GM23338 (cell line): ENCODE results near the gene MLLT10. TPM values are rescaled to one million over a fixed set of nuclear protein-coding genes. Genes with fewer than 3 reads are reported as not detected.
"Not testable (repeated sequence)": the region's sequence is repeated elsewhere in the genome, so short reads cannot be mapped to it uniquely, and the experiment has no call there.

ENCODE experiments used
- ATAC-seq: fragments of 200-7000 bp; cut with Tn5 transposase; 3 replicates; pipeline ENCODE4 v1.9.1; 2020
- DNase-seq: peaks from one replicate; pipeline ENCODE4 v3.0.0-alpha.2; 2015; ENCODE audit warnings: low spot score
- H2AFZ ChIP-seq: fragments of 200-600 bp; sonication (generic); 2 replicates; pipeline ENCODE4 v1.8.0; 2016; ENCODE audit warnings: antibody characterized with exemption, mild to moderate bottlenecking, moderate library complexity
- H3F3A ChIP-seq: fragments of 200-600 bp; sonication (generic); replicated peaks from 2 replicates; pipeline ENCODE4 v1.8.0; 2017; ENCODE audit warnings: antibody characterized with exemption, mixed run types, low read depth
- H3K27ac ChIP-seq: fragments of 200-600 bp; sonication (generic); 2 replicates; pipeline ENCODE4 v1.6.1; 2016; ENCODE audit warnings: low read depth
- H3K27me3 ChIP-seq: fragments of 200-600 bp; sonication (generic); 2 replicates; pipeline ENCODE4 v1.8.0; 2016; ENCODE audit warnings: mild to moderate bottlenecking, mixed run types, moderate library complexity; ENCODE audit not compliant: insufficient read depth
- H3K36me3 ChIP-seq: fragments of 200-600 bp; sonication (generic); 2 replicates; pipeline ENCODE4 v1.8.0; 2016; ENCODE audit warnings: mild to moderate bottlenecking; ENCODE audit not compliant: insufficient read depth
- H3K4me1 ChIP-seq: fragments of 200-600 bp; sonication (generic); 2 replicates; pipeline ENCODE4 v1.8.0; 2016; ENCODE audit warnings: mild to moderate bottlenecking, moderate library complexity; ENCODE audit not compliant: insufficient read depth
- H3K4me2 ChIP-seq: fragments of 200-600 bp; sonication (generic); 2 replicates; pipeline ENCODE4 v1.7.1; 2017; ENCODE audit warnings: mixed run types
- H3K4me3 ChIP-seq: fragments of 200-600 bp; sonication (generic); 2 replicates; pipeline ENCODE4 v1.6.1; 2016; ENCODE audit warnings: mixed run types
- H3K79me2 ChIP-seq: fragments of 200-600 bp; sonication (generic); replicated peaks from 2 replicates; pipeline ENCODE4 v1.8.0; 2017; ENCODE audit warnings: mild to moderate bottlenecking; ENCODE audit not compliant: insufficient read depth
- H3K9me2 ChIP-seq: fragments of 200-600 bp; sonication (generic); 2 replicates; pipeline ENCODE4 v1.8.0; 2017; ENCODE audit not compliant: insufficient read depth
- H4K20me1 ChIP-seq: fragments of 200-600 bp; sonication (generic); replicated peaks from 2 replicates; pipeline ENCODE4 v1.8.0; 2017; ENCODE audit warnings: mild to moderate bottlenecking; ENCODE audit not compliant: insufficient read depth
- H3K27ac Mint-ChIP-seq: 2 replicates; pipeline ENCODE4 v1.8.0; 2020; ENCODE audit warnings: inconsistent platforms, mild to moderate bottlenecking, moderate library complexity, mixed read lengths
- H3K27me3 Mint-ChIP-seq: 3 replicates; pipeline ENCODE4 v1.8.0; 2022; ENCODE audit warnings: low read depth, mild to moderate bottlenecking, moderate library complexity, mixed read lengths, inconsistent platforms; ENCODE audit not compliant: insufficient read depth, poor library complexity
- H3K36me3 Mint-ChIP-seq: 3 replicates; pipeline ENCODE4 v1.8.0; 2021; ENCODE audit warnings: low read depth, mild to moderate bottlenecking, inconsistent platforms, moderate library complexity, mixed read lengths
- H3K4me1 Mint-ChIP-seq: 3 replicates; pipeline ENCODE4 v1.8.0; 2020; ENCODE audit warnings: mild to moderate bottlenecking, inconsistent platforms, mixed read lengths
- H3K4me3 Mint-ChIP-seq: 3 replicates; pipeline ENCODE4 v1.8.0; 2021; ENCODE audit warnings: moderate library complexity, mild to moderate bottlenecking, inconsistent platforms, mixed read lengths
- H3K9me3 Mint-ChIP-seq: 3 replicates; pipeline ENCODE4 v1.8.0; 2020; ENCODE audit warnings: moderate library complexity, mild to moderate bottlenecking, inconsistent platforms, mixed read lengths
- EZH2phosphoT487 ChIP-seq: fragments of 200-600 bp; sonication (generic); IDR thresholded peaks from one replicate; pipeline ENCODE4 v1.8.1; 2018; ENCODE audit warnings: antibody characterized with exemption; ENCODE audit not compliant: unreplicated experiment
- POLR2AphosphoS5 ChIP-seq: IDR thresholded peaks from 2 replicates; pipeline ENCODE4 v1.6.1; 2016; ENCODE audit warnings: antibody characterized with exemption, low read depth
- polyA plus RNA-seq: library from polyadenylated mRNA; unstranded; fragments of >200 nt; fragmentation: Nextera tagmentation; extraction: Ambion mirVana; gene quantifications from 2 replicates; pipeline ENCODE4 v1.2.1, GENCODE V29; 2016
- total RNA-seq: library from RNA; depleted of rRNA; stranded (reverse); fragments of >200 nt; shearing (Covaris generic); gene quantifications from 2 replicates; pipeline ENCODE4 v1.2.3, GENCODE V29; 2014
- TF ChIP-seq, protein P1 (sequence below), 2 experiments: fragments of 200-600 bp in 1 of 2; sonication (generic) in 1 of 2; conservative IDR thresholded peaks; 2 replicates each; pipeline versions ENCODE4 v1.5.1 to v1.6.1; 2016 to 2017; ENCODE audit warnings: antibody characterized with exemption in 2 of 2, low read depth in 2 of 2, mild to moderate bottlenecking in 2 of 2, moderate library complexity in 1 of 2
- TF ChIP-seq, protein P2 (sequence below): fragments of 250-450 bp; sonication (Bioruptor Pico); IDR thresholded peaks from 2 replicates; pipeline ENCODE4 v1.5.0; 2020; ENCODE audit warnings: mild to moderate bottlenecking, moderate library complexity
- TF ChIP-seq, protein P3 (sequence below): IDR thresholded peaks from one replicate; pipeline ENCODE4 v1.6.1; 2018; ENCODE audit warnings: antibody characterized with exemption; ENCODE audit not compliant: unreplicated experiment

The MLLT10 gene
- total and polyA plus RNA-seq, 2 experiments from 2014 or later = 28.8 to 55.4 TPM

DNA sequence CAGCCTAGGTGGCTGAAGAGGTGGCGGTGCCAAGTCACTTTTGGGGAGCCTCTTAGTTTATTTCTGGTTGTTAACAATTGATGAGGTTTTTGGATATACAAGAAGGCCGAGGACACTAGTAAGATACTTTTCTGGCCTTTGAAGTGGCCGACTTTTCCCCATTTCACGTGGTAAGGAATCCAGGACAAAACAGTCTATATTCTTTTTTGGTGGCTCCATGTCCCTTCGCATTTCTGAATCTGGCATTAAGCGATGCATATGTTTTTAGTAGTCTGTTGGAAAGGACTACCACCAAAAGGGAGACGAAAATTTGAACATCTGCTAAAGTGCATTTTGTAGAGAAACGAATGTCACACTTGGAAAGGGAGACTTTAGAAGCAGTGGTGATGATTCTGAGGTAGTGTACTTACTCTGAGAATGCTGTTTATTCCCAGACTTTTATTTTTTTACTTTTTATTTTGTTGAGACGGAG is 1.5 kb downstream of the MLLT10 start:
- Histone ChIP-seq H3K4me3 (peak overlapping the region; percentile 75), H3K9me2 (no peaks in the 10 kb centered on the region), H4K20me1 (peaks cover 16% of the 10 kb centered on the region), H2AFZ (no peak overlapping the region), H3K27ac (0 out of 2 replicates have a peak overlapping the region, but pooled peaks have one; percentile 15), H3K4me1 (peaks cover 33% of the 10 kb centered on the region), H3K4me2 (peak overlapping the region; percentile 87), H3K79me2 (peaks cover 58% of the 10 kb centered on the region), H3F3A (0 out of 2 replicates have a peak, but pooled peaks cover 7% of the 10 kb centered on the region), H3K27me3 (no peaks in the 10 kb centered on the region), H3K36me3 (peaks cover 19% of the 10 kb centered on the region)
- peaks cover 23% of the 10 kb centered on the region for H3K4me1 Mint-ChIP-seq
- ATAC-seq (no peak), DNase-seq (no peak)
- H3K36me3 Mint-ChIP-seq = peaks cover 45% of the 10 kb centered on the region
- TF ChIP-seq EZH2phosphoT487 (no peak), POLR2AphosphoS5 (no peak)
- TF ChIP-seq, protein P1, sequence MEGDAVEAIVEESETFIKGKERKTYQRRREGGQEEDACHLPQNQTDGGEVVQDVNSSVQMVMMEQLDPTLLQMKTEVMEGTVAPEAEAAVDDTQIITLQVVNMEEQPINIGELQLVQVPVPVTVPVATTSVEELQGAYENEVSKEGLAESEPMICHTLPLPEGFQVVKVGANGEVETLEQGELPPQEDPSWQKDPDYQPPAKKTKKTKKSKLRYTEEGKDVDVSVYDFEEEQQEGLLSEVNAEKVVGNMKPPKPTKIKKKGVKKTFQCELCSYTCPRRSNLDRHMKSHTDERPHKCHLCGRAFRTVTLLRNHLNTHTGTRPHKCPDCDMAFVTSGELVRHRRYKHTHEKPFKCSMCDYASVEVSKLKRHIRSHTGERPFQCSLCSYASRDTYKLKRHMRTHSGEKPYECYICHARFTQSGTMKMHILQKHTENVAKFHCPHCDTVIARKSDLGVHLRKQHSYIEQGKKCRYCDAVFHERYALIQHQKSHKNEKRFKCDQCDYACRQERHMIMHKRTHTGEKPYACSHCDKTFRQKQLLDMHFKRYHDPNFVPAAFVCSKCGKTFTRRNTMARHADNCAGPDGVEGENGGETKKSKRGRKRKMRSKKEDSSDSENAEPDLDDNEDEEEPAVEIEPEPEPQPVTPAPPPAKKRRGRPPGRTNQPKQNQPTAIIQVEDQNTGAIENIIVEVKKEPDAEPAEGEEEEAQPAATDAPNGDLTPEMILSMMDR (conservative IDR thresholded peaks at IDR 0.05; ENCODE audit: low read depth in 2 of 2) = no peak
- TF ChIP-seq, protein P2, sequence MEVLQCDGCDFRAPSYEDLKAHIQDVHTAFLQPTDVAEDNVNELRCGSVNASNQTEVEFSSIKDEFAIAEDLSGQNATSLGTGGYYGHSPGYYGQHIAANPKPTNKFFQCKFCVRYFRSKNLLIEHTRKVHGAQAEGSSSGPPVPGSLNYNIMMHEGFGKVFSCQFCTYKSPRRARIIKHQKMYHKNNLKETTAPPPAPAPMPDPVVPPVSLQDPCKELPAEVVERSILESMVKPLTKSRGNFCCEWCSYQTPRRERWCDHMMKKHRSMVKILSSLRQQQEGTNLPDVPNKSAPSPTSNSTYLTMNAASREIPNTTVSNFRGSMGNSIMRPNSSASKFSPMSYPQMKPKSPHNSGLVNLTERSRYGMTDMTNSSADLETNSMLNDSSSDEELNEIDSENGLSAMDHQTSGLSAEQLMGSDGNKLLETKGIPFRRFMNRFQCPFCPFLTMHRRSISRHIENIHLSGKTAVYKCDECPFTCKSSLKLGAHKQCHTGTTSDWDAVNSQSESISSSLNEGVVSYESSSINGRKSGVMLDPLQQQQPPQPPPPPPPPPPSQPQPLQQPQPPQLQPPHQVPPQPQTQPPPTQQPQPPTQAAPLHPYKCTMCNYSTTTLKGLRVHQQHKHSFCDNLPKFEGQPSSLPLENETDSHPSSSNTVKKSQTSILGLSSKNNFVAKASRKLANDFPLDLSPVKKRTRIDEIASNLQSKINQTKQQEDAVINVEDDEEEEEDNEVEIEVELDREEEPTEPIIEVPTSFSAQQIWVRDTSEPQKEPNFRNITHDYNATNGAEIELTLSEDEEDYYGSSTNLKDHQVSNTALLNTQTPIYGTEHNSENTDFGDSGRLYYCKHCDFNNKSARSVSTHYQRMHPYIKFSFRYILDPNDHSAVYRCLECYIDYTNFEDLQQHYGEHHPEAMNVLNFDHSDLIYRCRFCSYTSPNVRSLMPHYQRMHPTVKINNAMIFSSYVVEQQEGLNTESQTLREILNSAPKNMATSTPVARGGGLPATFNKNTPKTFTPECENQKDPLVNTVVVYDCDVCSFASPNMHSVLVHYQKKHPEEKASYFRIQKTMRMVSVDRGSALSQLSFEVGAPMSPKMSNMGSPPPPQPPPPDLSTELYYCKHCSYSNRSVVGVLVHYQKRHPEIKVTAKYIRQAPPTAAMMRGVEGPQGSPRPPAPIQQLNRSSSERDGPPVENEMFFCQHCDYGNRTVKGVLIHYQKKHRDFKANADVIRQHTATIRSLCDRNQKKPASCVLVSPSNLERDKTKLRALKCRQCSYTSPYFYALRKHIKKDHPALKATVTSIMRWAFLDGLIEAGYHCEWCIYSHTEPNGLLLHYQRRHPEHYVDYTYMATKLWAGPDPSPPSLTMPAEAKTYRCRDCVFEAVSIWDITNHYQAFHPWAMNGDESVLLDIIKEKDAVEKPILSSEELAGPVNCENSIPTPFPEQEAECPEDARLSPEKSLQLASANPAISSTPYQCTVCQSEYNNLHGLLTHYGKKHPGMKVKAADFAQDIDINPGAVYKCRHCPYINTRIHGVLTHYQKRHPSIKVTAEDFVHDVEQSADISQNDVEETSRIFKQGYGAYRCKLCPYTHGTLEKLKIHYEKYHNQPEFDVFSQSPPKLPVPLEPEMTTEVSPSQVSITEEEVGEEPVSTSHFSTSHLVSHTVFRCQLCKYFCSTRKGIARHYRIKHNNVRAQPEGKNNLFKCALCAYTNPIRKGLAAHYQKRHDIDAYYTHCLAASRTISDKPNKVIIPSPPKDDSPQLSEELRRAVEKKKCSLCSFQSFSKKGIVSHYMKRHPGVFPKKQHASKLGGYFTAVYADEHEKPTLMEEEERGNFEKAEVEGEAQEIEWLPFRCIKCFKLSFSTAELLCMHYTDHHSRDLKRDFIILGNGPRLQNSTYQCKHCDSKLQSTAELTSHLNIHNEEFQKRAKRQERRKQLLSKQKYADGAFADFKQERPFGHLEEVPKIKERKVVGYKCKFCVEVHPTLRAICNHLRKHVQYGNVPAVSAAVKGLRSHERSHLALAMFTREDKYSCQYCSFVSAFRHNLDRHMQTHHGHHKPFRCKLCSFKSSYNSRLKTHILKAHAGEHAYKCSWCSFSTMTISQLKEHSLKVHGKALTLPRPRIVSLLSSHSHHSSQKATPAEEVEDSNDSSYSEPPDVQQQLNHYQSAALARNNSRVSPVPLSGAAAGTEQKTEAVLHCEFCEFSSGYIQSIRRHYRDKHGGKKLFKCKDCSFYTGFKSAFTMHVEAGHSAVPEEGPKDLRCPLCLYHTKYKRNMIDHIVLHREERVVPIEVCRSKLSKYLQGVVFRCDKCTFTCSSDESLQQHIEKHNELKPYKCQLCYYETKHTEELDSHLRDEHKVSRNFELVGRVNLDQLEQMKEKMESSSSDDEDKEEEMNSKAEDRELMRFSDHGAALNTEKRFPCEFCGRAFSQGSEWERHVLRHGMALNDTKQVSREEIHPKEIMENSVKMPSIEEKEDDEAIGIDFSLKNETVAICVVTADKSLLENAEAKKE (CRISPR knock-in tag) = no peak
- TF ChIP-seq, protein P3, sequence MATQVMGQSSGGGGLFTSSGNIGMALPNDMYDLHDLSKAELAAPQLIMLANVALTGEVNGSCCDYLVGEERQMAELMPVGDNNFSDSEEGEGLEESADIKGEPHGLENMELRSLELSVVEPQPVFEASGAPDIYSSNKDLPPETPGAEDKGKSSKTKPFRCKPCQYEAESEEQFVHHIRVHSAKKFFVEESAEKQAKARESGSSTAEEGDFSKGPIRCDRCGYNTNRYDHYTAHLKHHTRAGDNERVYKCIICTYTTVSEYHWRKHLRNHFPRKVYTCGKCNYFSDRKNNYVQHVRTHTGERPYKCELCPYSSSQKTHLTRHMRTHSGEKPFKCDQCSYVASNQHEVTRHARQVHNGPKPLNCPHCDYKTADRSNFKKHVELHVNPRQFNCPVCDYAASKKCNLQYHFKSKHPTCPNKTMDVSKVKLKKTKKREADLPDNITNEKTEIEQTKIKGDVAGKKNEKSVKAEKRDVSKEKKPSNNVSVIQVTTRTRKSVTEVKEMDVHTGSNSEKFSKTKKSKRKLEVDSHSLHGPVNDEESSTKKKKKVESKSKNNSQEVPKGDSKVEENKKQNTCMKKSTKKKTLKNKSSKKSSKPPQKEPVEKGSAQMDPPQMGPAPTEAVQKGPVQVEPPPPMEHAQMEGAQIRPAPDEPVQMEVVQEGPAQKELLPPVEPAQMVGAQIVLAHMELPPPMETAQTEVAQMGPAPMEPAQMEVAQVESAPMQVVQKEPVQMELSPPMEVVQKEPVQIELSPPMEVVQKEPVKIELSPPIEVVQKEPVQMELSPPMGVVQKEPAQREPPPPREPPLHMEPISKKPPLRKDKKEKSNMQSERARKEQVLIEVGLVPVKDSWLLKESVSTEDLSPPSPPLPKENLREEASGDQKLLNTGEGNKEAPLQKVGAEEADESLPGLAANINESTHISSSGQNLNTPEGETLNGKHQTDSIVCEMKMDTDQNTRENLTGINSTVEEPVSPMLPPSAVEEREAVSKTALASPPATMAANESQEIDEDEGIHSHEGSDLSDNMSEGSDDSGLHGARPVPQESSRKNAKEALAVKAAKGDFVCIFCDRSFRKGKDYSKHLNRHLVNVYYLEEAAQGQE = no peak
- peak overlapping the region; percentile 86 for H3K4me3 Mint-ChIP-seq
- H3K9me3 Mint-ChIP-seq = no peaks in the 10 kb centered on the region
- H3K27me3 Mint-ChIP-seq = peaks cover 12% of the 10 kb centered on the region
- no peak overlapping the region; the same call in 1 of the 2 replicates for H3K27ac Mint-ChIP-seq

DNA sequence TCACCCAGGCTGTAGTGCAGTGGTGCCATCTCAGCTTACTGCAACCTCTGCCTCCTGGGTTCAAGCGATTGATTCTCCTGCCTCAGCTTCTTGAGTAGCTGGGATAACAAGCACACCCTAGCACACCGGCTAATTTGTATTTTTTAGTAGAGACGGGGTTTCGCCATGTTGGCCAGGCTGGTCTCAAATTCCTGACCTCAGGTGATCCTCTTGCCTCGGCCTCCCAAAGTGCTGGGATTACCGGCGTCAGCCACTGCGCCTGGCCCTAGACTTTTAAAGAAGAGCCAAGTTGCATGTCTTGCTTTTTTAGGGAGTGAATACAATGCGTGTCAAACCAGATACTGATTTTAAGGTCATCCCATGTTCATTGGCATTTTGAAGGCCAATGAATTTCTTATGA is 1.9 kb downstream of the MLLT10 start:
- Mint-ChIP-seq H3K4me1 (peaks cover 18% of the 10 kb centered on the region), H3K4me3 (peak overlapping the region; percentile 86), H3K36me3 (peaks cover 50% of the 10 kb centered on the region), H3K27me3 (peaks cover 12% of the 10 kb centered on the region)
- not testable (repeated sequence) for H3F3A ChIP-seq, DNase-seq, H2AFZ ChIP-seq, ATAC-seq, H3K27me3 ChIP-seq, H3K9me2 ChIP-seq, H3K9me3 Mint-ChIP-seq, H3K27ac Mint-ChIP-seq
- peaks cover 62% of the 10 kb centered on the region for H3K79me2 ChIP-seq
- peaks cover 28% of the 10 kb centered on the region for H3K4me1 ChIP-seq
- H3K36me3 ChIP-seq = peaks cover 23% of the 10 kb centered on the region
- peaks cover 16% of the 10 kb centered on the region for H4K20me1 ChIP-seq
- H3K4me3 ChIP-seq = peak overlapping the region; percentile 75; the same call in 1 of the 2 replicates
- 0 out of 2 replicates have a peak overlapping the region, but pooled peaks have one; percentile 15 for H3K27ac ChIP-seq
- H3K4me2 ChIP-seq = peak overlapping the region; percentile 87
